Sciatic nerve (tissue), 2 donors: ENCODE data around the gene LSM6. TPM values are rescaled to one million over a fixed set of nuclear protein-coding genes. Genes with fewer than 3 reads are reported as not detected.

Experiments
- ATAC-seq: fragments of 200-7000 bp; cut with Tn5 transposase; one replicate; pipeline ENCODE4 v1.9.1; 2020; ENCODE audit warnings: mild to moderate bottlenecking, moderate library complexity
- DNase-seq: peaks from one replicate; pipeline ENCODE4 v3.0.0-alpha.2; 2020; ENCODE audit warnings: low spot score
- intact Hi-C: fragments of 100-400 bp; cut with DNase I; formaldehyde crosslinking; loops from one replicate; pipeline ENCODE4 v1.14.2; 2022
- total RNA-seq: library from RNA; stranded (reverse); fragmentation: NEBNext Ultra II Directional; extraction: Animal tissue kit (Norgen Biotek cat#: 25700); gene quantifications from one replicate; pipeline ENCODE4 v1.2.1, GENCODE V29; 2021
- donor health status: DM: no; HTN: no; CAD: no.
- donor health status: DM: no; HTN: no; CAD: no.

LSM6 gene
- total RNA-seq, 1 donor from 2014 or later = 23.8 TPM

DNA sequence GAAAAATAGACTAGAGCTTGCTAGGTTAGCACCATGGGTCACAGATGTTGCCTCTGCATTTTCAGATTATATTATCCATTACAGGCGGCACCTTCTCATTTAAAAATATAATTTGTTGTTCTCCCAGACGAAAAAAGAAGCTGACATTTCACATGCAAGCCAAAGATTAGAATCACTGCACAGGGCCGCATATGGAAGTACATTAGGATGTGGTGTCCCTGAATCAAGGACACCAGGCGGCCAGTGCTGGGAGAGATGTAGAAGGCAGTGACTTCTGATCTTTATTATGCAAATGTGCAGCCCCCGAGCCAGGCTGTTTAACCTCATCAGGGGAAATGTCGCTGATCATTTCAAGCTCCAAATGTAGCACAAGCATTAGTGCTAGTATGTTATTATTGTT, 61.6 kb downstream of the LSM6 start:
- ATAC-seq (no peak), DNase-seq (no peak)
- intact Hi-C loops = no loop called here

DNA sequence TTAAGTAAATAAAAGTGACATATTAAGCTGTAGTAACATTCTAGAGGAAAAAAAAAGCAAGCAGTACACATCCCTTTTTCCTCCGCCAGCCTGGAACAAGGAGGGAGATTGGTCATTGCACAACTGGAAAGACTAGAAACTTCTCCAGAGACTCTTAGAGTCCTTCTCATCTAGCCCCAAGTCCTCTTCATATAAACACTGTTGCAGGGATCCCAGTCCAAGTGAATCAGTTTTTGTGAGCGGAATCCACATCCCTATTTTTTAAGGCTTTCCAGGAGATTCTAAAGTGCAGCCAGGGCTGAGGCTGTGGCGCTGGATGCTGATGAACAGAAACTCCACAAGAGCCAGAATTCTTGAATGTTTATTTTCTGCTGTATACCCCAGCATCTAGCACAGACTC, 62.6 kb downstream of the LSM6 start:
- intact Hi-C loops = no loop called here
- ATAC-seq (no peak), DNase-seq (no peak)

Other genes with a start within 250 kb of the LSM6 start
- 13.3 TPM for gene ZNF827, start 236.9 kb upstream of the LSM6 start, total RNA-seq
- 0.62 TPM for gene REELD1, start 38.8 kb downstream of the LSM6 start, total RNA-seq